Endodermal cell (in vitro differentiated cells): ENCODE results near the gene FTHL17. TPM values are rescaled to one million over a fixed set of nuclear protein-coding genes. Genes with fewer than 3 reads are reported as not detected.

Experiments
- DNase-seq: peaks from one replicate; pipeline ENCODE4 v3.0.0-alpha.2; 2017
- H3K27ac ChIP-seq: 2 replicates; pipeline ENCODE4 v1.5.1; 2013; ENCODE audit warnings: mild to moderate bottlenecking, low read depth, low read length, moderate library complexity
- H3K27me3 ChIP-seq: 2 replicates; pipeline ENCODE4 v1.6.1; 2013; ENCODE audit warnings: mild to moderate bottlenecking, low read length, moderate library complexity; ENCODE audit not compliant: insufficient read depth, control insufficient read depth, poor library complexity, severe bottlenecking
- H3K36me3 ChIP-seq: 2 replicates; pipeline ENCODE4 v1.7.0; 2013; ENCODE audit warnings: mild to moderate bottlenecking, low read length, moderate library complexity; ENCODE audit not compliant: control insufficient read depth, insufficient read depth
- H3K4me1 ChIP-seq: one replicate; pipeline ENCODE4 v1.7.0; 2013; ENCODE audit warnings: low read length; ENCODE audit not compliant: control insufficient read depth, insufficient read depth
- H3K4me3 ChIP-seq: 2 replicates; pipeline ENCODE4 v1.5.1; 2013; ENCODE audit warnings: mild to moderate bottlenecking, low read length, moderate library complexity
- H3K9ac ChIP-seq: 2 replicates; pipeline ENCODE4 v1.6.1; 2013; ENCODE audit warnings: mild to moderate bottlenecking, low read length, moderate library complexity; ENCODE audit not compliant: poor library complexity, severe bottlenecking; ENCODE audit errors: extremely low read depth
- H3K9me3 ChIP-seq: 2 replicates; pipeline ENCODE4 v1.6.1; 2013; ENCODE audit warnings: mild to moderate bottlenecking, low read length, moderate library complexity; ENCODE audit not compliant: control insufficient read depth
- H3K27ac Mint-ChIP-seq: 2 replicates; pipeline ENCODE4 v1.8.0; 2020; ENCODE audit warnings: mixed read lengths
- H3K27me3 Mint-ChIP-seq: 2 replicates; pipeline ENCODE4 v1.8.0; 2021; ENCODE audit warnings: mild to moderate bottlenecking, mixed read lengths; ENCODE audit not compliant: insufficient read depth
- H3K36me3 Mint-ChIP-seq: 2 replicates; pipeline ENCODE4 v1.8.0; 2020; ENCODE audit warnings: low read depth, mixed read lengths
- H3K4me1 Mint-ChIP-seq: 2 replicates; pipeline ENCODE4 v1.8.0; 2020; ENCODE audit warnings: mixed read lengths
- H3K4me3 Mint-ChIP-seq: 2 replicates; pipeline ENCODE4 v1.8.0; 2020; ENCODE audit warnings: mild to moderate bottlenecking, moderate library complexity, mixed read lengths
- H3K9me3 Mint-ChIP-seq: 2 replicates; pipeline ENCODE4 v1.8.0; 2020; ENCODE audit warnings: mild to moderate bottlenecking, mixed read lengths
- WGBS, 2 experiments: methylation state at CpG; one replicate each; pipeline versions ENCODE4 v1.1.5 to v1.1.7; 2013; ENCODE audit warnings: missing lambda C conversion rate in 2 of 2, mixed read lengths in 1 of 2; ENCODE audit not compliant: insufficient coverage in 1 of 2, insufficient read length in 1 of 2; 5-methylcytosine and 5-hydroxymethylcytosine counted together
- total RNA-seq, 2 donors: library from RNA; stranded (reverse); fragmentation: NEBNext Ultra II Directional in 1 of 2; extraction: Animal tissue kit (Norgen Biotek cat#: 25700) in 1 of 2; gene quantifications; 2 replicates in 1 of 2; 3 replicates in 1 of 2; pipeline ENCODE4 v1.2.1, GENCODE V29; 2021
- TF ChIP-seq, protein P1 (sequence below): fragments of 200-600 bp; sonication (generic); conservative IDR thresholded peaks from 2 replicates; pipeline ENCODE4 v1.5.0; 2021; ENCODE audit warnings: antibody characterized with exemption, mild to moderate bottlenecking

The FTHL17 gene
- total RNA-seq, 2 donors from 2014 or later: not detected

DNA sequence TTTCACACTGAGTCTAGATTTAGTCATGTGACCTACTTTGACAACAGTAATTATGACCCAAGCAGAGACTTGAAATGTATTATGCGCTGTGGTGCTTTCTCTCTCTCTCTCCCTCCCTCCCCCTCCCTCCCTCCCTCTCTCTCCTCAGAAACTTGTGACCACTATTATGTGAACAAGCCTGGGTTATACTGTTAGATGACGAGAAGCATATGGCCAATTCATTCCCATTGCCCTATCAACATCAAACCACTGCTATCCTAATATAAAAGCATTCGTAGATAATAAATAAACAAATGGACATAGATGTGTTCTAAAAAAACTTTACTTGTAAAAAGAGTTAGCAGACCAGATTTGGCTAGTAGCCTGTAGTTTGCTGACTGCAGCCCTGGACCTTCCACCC lies 18.2 kb downstream of the FTHL17 start:
- DNase-seq: no peak
- no peak overlapping the region for H3K4me3 ChIP-seq
- H3K9ac ChIP-seq: no peak overlapping the region
- Mint-ChIP-seq H3K4me3 (no peak overlapping the region), H3K36me3 (no peaks in the 10 kb centered on the region), H3K27me3 (no peaks in the 10 kb centered on the region), H3K4me1 (no peaks in the 10 kb centered on the region), H3K9me3 (peaks cover 38% of the 10 kb centered on the region), H3K27ac (no peak overlapping the region)
- H3K27ac ChIP-seq: no peak overlapping the region
- no peaks in the 10 kb centered on the region for H3K27me3 ChIP-seq
- no peaks in the 10 kb centered on the region for H3K4me1 ChIP-seq
- TF ChIP-seq, protein P1, sequence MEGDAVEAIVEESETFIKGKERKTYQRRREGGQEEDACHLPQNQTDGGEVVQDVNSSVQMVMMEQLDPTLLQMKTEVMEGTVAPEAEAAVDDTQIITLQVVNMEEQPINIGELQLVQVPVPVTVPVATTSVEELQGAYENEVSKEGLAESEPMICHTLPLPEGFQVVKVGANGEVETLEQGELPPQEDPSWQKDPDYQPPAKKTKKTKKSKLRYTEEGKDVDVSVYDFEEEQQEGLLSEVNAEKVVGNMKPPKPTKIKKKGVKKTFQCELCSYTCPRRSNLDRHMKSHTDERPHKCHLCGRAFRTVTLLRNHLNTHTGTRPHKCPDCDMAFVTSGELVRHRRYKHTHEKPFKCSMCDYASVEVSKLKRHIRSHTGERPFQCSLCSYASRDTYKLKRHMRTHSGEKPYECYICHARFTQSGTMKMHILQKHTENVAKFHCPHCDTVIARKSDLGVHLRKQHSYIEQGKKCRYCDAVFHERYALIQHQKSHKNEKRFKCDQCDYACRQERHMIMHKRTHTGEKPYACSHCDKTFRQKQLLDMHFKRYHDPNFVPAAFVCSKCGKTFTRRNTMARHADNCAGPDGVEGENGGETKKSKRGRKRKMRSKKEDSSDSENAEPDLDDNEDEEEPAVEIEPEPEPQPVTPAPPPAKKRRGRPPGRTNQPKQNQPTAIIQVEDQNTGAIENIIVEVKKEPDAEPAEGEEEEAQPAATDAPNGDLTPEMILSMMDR: no peak
- no peaks in the 10 kb centered on the region for H3K9me3 ChIP-seq
- WGBS, 2 experiments: no CpG with 5 or more reads among the region's 3 CpGs
- H3K36me3 ChIP-seq: no peaks in the 10 kb centered on the region

DNA sequence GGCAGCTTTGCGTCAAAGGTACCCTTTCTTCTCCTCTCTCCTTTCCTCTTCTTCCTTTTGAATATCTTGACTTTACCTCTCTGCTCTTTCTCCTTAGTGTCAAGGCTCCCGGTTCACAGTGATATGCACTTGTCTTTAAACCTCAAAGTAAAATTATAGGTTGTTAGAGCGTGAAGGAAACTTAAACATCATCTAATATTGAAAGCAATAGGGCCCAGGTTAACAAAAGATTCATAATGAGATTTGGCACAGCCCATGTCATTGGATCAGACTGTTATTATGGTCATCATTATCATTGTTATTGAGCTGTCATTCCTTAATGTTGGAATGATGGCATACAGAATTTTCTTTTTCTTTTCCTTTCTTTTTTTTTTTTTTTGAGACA lies 32.5 kb downstream of the FTHL17 start:
- Mint-ChIP-seq H3K27ac (no peak overlapping the region), H3K36me3 (no peaks in the 10 kb centered on the region), H3K4me1 (no peaks in the 10 kb centered on the region), H3K9me3 (peaks cover 40% of the 10 kb centered on the region), H3K27me3 (no peaks in the 10 kb centered on the region), H3K4me3 (no peak overlapping the region)
- H3K4me1 ChIP-seq: no peaks in the 10 kb centered on the region
- 100% methylated on average over 2 of the region's 3 CpGs; no CpG with 5 or more reads in 1 of the 2 experiments for whole genome bisulfite sequencing, 2 experiments
- H3K9ac ChIP-seq: no peak overlapping the region
- TF ChIP-seq, protein P1: no peak
- H3K27ac ChIP-seq: no peak overlapping the region
- no peaks in the 10 kb centered on the region for H3K27me3 ChIP-seq
- no peak overlapping the region for H3K4me3 ChIP-seq
- no peak for DNase-seq
- no peaks in the 10 kb centered on the region for H3K9me3 ChIP-seq
- no peaks in the 10 kb centered on the region for H3K36me3 ChIP-seq

- H3K27ac Mint-ChIP-seq: no peak overlapping the region
Observed at GRCh38 chrX:31038575-31039326, 33.1 kb downstream of the FTHL17 start.

More at GRCh38 chrX:31038575-31039326, 33.1 kb downstream of the FTHL17 start:
- H3K9ac ChIP-seq: no peak overlapping the region
- TF ChIP-seq, protein P1: peak; percentile 76
- Mint-ChIP-seq H3K9me3 (peaks cover 35% of the 10 kb centered on the region), H3K36me3 (no peaks in the 10 kb centered on the region), H3K4me3 (no peak overlapping the region), H3K27me3 (no peaks in the 10 kb centered on the region), H3K4me1 (no peaks in the 10 kb centered on the region)
- no peak overlapping the region for H3K4me3 ChIP-seq
- no peaks in the 10 kb centered on the region for H3K27me3 ChIP-seq
- DNase-seq: peak; percentile 59
- 0% methylated on average over 1 of the region's 6 CpGs; no CpG with 5 or more reads in 1 of the 2 experiments for WGBS, 2 experiments
- H3K4me1 ChIP-seq: no peaks in the 10 kb centered on the region
- H3K9me3 ChIP-seq: no peaks in the 10 kb centered on the region
- H3K36me3 ChIP-seq: no peaks in the 10 kb centered on the region
- no peak overlapping the region for H3K27ac ChIP-seq
